HEK293 (cell line): ENCODE measurements around the gene TASP1.

ENCODE experiments used
- CTCF ChIA-PET: fragments of 350-600 bp; formaldehyde crosslinking; extraction: SDS; loops from one replicate; lab custom pipeline; 2021; ENCODE audit warnings: antibody characterized with exemption; lab: Yijun Ruan, JAX
- POLR2A ChIA-PET: fragments of 300-600 bp; formaldehyde crosslinking; extraction: SDS; loops from one replicate; lab custom pipeline; 2020; ENCODE audit warnings: antibody characterized with exemption, inconsistent platforms; lab: Yijun Ruan, JAX
- H3K27ac ChIP-seq: fragments of 200-500 bp; sonication (Bioruptor generic); 2 replicates; pipeline ENCODE4 v1.5.1; 2014; ENCODE audit warnings: low read depth, low read length, control low read depth, inconsistent platforms; ENCODE audit errors: extremely low read depth
- H3K36me3 ChIP-seq, 2 experiments: fragments of 200-500 bp in 1 of 2; sonication (Bioruptor generic) in 1 of 2; 1 replicate in 1 of 2; 2 replicates in 1 of 2; pipeline ENCODE4 v1.5.1; 2014 to 2017; ENCODE audit warnings: inconsistent platforms in 2 of 2, low read length in 2 of 2; ENCODE audit not compliant: control insufficient read depth in 2 of 2, insufficient read depth in 1 of 2
- H3K4me1 ChIP-seq: fragments of 200-500 bp; sonication (Bioruptor generic); 2 replicates; pipeline ENCODE4 v1.5.1; 2014; ENCODE audit warnings: mild to moderate bottlenecking, low read length, inconsistent platforms; ENCODE audit not compliant: control insufficient read depth, insufficient read depth
- H3K4me3 ChIP-seq: 2 replicates; pipeline ENCODE4 v1.5.1; 2011; ENCODE audit warnings: low read depth, mild to moderate bottlenecking, control low read depth, low read length, moderate library complexity
- H3K9me3 ChIP-seq: fragments of 200-500 bp; sonication (Bioruptor generic); 2 replicates; pipeline ENCODE4 v1.5.1; 2014; ENCODE audit warnings: low read depth, low read length, inconsistent platforms; ENCODE audit not compliant: control insufficient read depth, insufficient read depth
- BCL11B ChIP-seq: fragments of 450-650 bp; formaldehyde crosslinking; IDR thresholded peaks from 2 replicates; pipeline ENCODE4 v1.5.1; 2016; ENCODE audit warnings: low read depth, missing biosample characterization, missing genetic modification characterization
- IKZF3 ChIP-seq: fragments of 450-650 bp; IDR thresholded peaks from 2 replicates; pipeline ENCODE4 v1.5.0; 2018; ENCODE audit warnings: missing biosample characterization, mild to moderate bottlenecking, missing genetic modification characterization, moderate library complexity
- KLF10 ChIP-seq: fragments of 450-650 bp; IDR thresholded peaks from 2 replicates; pipeline ENCODE4 v1.5.1; 2018; ENCODE audit warnings: missing biosample characterization, mild to moderate bottlenecking, missing genetic modification characterization
- MZF1 ChIP-seq: fragments of 450-650 bp; formaldehyde crosslinking; IDR thresholded peaks from 2 replicates; pipeline ENCODE4 v1.5.1; 2017; ENCODE audit warnings: missing biosample characterization, missing genetic modification characterization, borderline replicate concordance
- OVOL3 ChIP-seq: fragments of 450-650 bp; formaldehyde crosslinking; IDR thresholded peaks from 2 replicates; pipeline ENCODE4 v1.5.1; 2016; ENCODE audit warnings: missing biosample characterization, missing genetic modification characterization
- ZNF184 ChIP-seq: fragments of 450-650 bp; IDR thresholded peaks from 2 replicates; pipeline ENCODE4 v1.5.1; 2018; ENCODE audit warnings: missing biosample characterization, mild to moderate bottlenecking, missing genetic modification characterization
- ZNF214 ChIP-seq: fragments of 450-650 bp; formaldehyde crosslinking; IDR thresholded peaks from 2 replicates; pipeline ENCODE4 v1.5.1; 2017; ENCODE audit warnings: missing biosample characterization, mild to moderate bottlenecking, missing genetic modification characterization, borderline replicate concordance
- ZNF23 ChIP-seq: fragments of 450-650 bp; formaldehyde crosslinking; IDR thresholded peaks from 2 replicates; pipeline ENCODE4 v1.5.1; 2016; ENCODE audit warnings: missing biosample characterization, missing genetic modification characterization, borderline replicate concordance
- ZNF48 ChIP-seq: fragments of 450-650 bp; formaldehyde crosslinking; IDR thresholded peaks from 2 replicates; pipeline ENCODE4 v1.5.1; 2016; ENCODE audit warnings: missing biosample characterization, missing genetic modification characterization
- ZNF548 ChIP-seq: fragments of 450-650 bp; formaldehyde crosslinking; IDR thresholded peaks from 2 replicates; pipeline ENCODE4 v1.5.1; 2016; ENCODE audit warnings: missing biosample characterization, missing genetic modification characterization
- ZNF776 ChIP-seq: fragments of 450-650 bp; formaldehyde crosslinking; IDR thresholded peaks from 2 replicates; pipeline ENCODE4 v1.5.0; 2017; ENCODE audit warnings: missing biosample characterization, missing genetic modification characterization, borderline replicate concordance
- ZNF777 ChIP-seq: fragments of 450-650 bp; formaldehyde crosslinking; IDR thresholded peaks from 2 replicates; pipeline ENCODE4 v1.5.1; 2017; ENCODE audit warnings: missing biosample characterization, missing genetic modification characterization, borderline replicate concordance
- TF ChIP-seq, protein P1 (sequence below): fragments of 450-650 bp; formaldehyde crosslinking; IDR thresholded peaks from 2 replicates; pipeline ENCODE4 v1.5.1; 2016; ENCODE audit warnings: missing biosample characterization, missing genetic modification characterization, low read depth
- TF ChIP-seq, protein P2 (sequence below): fragments of 450-650 bp; formaldehyde crosslinking; IDR thresholded peaks from 2 replicates; pipeline ENCODE4 v1.5.1; 2016; ENCODE audit warnings: missing biosample characterization, missing genetic modification characterization
- TF ChIP-seq, protein P3 (sequence below): fragments of 450-650 bp; formaldehyde crosslinking; conservative IDR thresholded peaks from 2 replicates; pipeline ENCODE4 v1.5.1; 2016; ENCODE audit warnings: low read depth, missing biosample characterization, missing genetic modification characterization
- TF ChIP-seq, protein P4 (sequence below): fragments of 450-650 bp; formaldehyde crosslinking; IDR thresholded peaks from 2 replicates; pipeline ENCODE4 v1.5.1; 2016; ENCODE audit warnings: missing biosample characterization, missing genetic modification characterization
- TF ChIP-seq, protein P5 (sequence below): fragments of 450-650 bp; formaldehyde crosslinking; IDR thresholded peaks from 2 replicates; pipeline ENCODE4 v1.5.1; 2016; ENCODE audit warnings: missing biosample characterization, missing genetic modification characterization

The TASP1 gene

DNA sequence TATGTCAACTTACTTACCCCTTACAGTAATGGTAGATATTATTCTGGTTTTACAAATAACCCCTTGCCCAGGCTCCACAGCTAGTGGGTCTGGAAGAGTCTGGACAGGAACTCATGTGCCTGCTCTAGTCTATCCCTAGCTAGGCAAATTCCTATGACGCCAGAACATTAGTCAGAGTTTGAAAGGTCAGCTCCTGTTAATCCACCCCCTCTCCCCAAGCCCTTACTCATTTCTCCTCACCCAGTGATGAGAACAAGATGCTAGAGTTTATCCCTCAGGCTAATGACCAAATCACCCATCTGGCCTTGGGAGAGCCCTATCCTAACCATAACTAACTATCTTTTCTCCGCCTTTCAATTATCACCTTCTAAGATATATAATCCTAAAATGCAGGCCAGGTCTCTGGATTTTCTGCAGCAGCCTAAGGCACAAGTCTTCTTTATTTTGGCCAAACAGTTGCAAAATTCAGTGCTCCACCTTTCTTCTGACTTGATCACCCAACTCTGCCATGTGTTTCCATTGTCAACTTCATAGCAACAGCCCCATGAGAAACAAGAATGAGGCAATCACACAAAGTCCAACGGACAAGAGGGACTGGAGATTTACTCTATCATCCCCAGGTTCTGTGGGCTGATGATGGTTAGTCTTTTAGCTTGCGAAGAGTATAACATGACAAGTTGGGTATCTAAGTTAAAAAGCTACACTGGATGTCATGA is 113.3 kb downstream of the TASP1 start (continued):
- TF ChIP-seq, protein P1, sequence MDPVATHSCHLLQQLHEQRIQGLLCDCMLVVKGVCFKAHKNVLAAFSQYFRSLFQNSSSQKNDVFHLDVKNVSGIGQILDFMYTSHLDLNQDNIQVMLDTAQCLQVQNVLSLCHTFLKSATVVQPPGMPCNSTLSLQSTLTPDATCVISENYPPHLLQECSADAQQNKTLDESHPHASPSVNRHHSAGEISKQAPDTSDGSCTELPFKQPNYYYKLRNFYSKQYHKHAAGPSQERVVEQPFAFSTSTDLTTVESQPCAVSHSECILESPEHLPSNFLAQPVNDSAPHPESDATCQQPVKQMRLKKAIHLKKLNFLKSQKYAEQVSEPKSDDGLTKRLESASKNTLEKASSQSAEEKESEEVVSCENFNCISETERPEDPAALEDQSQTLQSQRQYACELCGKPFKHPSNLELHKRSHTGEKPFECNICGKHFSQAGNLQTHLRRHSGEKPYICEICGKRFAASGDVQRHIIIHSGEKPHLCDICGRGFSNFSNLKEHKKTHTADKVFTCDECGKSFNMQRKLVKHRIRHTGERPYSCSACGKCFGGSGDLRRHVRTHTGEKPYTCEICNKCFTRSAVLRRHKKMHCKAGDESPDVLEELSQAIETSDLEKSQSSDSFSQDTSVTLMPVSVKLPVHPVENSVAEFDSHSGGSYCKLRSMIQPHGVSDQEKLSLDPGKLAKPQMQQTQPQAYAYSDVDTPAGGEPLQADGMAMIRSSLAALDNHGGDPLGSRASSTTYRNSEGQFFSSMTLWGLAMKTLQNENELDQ (tag by site-specific recombination): no peak
- TF ChIP-seq ZNF23 (tag by site-specific recombination) (no peak), ZNF214 (tag by site-specific recombination) (no peak), BCL11B (tag by site-specific recombination) (no peak), IKZF3 (no peak)
- TF ChIP-seq, all 188 proteins: peak for 0

DNA sequence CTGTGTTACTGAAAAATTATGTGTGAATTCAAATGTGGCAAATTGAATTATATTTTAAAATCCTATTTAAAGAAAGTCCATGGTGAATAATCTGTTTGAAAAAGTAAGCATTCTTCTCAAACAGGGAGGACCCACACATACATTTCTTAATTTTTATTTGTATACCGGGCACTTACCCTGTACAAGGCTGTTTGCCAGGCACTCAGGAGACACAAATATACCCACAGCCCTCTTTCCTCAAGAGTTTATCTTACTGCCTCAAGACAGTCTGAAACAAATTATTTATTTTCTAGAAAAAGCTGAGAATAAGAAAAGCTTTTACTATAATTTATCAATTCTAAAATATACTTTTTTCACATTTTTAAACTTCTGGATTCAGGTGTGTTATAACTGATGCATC is 114.4 kb downstream of the TASP1 start:
- ChIA-PET CTCF (interaction anchor here (0.6 to 1.0 kb wide), 3 partner anchors 14 to 427 kb away, joined by 3 read pairs; no protein-coding TSS in a partner anchor), POLR2A (no interaction called here)
- peaks cover 0 to 43% of the 10 kb centered on the region in 2 experiments; a peak in 2 of 3 replicates for H3K36me3 ChIP-seq
- no peak for TF ChIP-seq KLF10 (tag by site-specific recombination)
- no peak for TF ChIP-seq ZNF777
- TF ChIP-seq ZNF184: no peak
- no peak for TF ChIP-seq ZNF548 (tag by site-specific recombination)
- TF ChIP-seq, protein P2, sequence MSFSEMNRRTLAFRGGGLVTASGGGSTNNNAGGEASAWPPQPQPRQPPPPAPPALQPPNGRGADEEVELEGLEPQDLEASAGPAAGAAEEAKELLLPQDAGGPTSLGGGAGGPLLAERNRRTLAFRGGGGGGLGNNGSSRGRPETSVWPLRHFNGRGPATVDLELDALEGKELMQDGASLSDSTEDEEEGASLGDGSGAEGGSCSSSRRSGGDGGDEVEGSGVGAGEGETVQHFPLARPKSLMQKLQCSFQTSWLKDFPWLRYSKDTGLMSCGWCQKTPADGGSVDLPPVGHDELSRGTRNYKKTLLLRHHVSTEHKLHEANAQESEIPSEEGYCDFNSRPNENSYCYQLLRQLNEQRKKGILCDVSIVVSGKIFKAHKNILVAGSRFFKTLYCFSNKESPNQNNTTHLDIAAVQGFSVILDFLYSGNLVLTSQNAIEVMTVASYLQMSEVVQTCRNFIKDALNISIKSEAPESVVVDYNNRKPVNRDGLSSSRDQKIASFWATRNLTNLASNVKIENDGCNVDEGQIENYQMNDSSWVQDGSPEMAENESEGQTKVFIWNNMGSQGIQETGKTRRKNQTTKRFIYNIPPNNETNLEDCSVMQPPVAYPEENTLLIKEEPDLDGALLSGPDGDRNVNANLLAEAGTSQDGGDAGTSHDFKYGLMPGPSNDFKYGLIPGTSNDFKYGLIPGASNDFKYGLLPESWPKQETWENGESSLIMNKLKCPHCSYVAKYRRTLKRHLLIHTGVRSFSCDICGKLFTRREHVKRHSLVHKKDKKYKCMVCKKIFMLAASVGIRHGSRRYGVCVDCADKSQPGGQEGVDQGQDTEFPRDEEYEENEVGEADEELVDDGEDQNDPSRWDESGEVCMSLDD (tag by site-specific recombination): no peak
- TF ChIP-seq, protein P3, sequence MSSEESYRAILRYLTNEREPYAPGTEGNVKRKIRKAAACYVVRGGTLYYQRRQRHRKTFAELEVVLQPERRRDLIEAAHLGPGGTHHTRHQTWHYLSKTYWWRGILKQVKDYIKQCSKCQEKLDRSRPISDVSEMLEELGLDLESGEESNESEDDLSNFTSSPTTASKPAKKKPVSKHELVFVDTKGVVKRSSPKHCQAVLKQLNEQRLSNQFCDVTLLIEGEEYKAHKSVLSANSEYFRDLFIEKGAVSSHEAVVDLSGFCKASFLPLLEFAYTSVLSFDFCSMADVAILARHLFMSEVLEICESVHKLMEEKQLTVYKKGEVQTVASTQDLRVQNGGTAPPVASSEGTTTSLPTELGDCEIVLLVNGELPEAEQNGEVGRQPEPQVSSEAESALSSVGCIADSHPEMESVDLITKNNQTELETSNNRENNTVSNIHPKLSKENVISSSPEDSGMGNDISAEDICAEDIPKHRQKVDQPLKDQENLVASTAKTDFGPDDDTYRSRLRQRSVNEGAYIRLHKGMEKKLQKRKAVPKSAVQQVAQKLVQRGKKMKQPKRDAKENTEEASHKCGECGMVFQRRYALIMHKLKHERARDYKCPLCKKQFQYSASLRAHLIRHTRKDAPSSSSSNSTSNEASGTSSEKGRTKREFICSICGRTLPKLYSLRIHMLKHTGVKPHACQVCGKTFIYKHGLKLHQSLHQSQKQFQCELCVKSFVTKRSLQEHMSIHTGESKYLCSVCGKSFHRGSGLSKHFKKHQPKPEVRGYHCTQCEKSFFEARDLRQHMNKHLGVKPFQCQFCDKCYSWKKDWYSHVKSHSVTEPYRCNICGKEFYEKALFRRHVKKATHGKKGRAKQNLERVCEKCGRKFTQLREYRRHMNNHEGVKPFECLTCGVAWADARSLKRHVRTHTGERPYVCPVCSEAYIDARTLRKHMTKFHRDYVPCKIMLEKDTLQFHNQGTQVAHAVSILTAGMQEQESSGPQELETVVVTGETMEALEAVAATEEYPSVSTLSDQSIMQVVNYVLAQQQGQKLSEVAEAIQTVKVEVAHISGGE (tag by site-specific recombination): no peak
- TF ChIP-seq, all 188 proteins: peak for 0
- Histone ChIP-seq H3K4me1 (no peaks in the 10 kb centered on the region), H3K27ac (no peak overlapping the region), H3K9me3 (no peaks in the 10 kb centered on the region), H3K4me3 (no peak overlapping the region)

DNA sequence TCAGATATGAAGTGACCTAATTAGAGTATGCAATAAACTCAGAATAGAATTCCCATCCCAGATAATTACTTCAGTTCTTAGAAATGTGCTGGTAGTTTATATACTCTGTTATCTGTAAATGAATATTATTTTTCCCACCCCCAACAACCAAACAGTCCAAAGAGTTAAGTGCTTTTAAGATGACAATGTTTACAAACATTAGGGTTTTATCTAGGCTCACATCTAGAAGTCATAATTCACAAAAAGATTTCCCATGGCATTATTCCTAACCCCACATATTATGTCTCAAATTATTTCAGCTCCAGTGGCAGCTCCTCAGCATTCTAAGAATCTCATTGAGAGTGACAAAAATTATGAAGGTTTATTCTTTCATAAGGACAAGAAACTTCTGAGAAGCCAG is 120.9 kb downstream of the TASP1 start:
- CTCF ChIA-PET: no interaction called here
- Histone ChIP-seq H3K9me3 (no peaks in the 10 kb centered on the region), H3K36me3 (peaks cover 0 to 8% of the 10 kb centered on the region in 2 experiments; a peak in 1 of 3 replicates), H3K4me3 (no peak overlapping the region), H3K27ac (no peak overlapping the region), H3K4me1 (no peaks in the 10 kb centered on the region)
- POLR2A ChIA-PET: no interaction called here
- TF ChIP-seq ZNF776 (tag by site-specific recombination) (no peak), OVOL3 (no peak), MZF1 (tag by site-specific recombination) (no peak), ZNF48 (no peak)
- TF ChIP-seq, protein P4, sequence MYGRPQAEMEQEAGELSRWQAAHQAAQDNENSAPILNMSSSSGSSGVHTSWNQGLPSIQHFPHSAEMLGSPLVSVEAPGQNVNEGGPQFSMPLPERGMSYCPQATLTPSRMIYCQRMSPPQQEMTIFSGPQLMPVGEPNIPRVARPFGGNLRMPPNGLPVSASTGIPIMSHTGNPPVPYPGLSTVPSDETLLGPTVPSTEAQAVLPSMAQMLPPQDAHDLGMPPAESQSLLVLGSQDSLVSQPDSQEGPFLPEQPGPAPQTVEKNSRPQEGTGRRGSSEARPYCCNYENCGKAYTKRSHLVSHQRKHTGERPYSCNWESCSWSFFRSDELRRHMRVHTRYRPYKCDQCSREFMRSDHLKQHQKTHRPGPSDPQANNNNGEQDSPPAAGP (tag by site-specific recombination): no peak
- TF ChIP-seq, protein P5, sequence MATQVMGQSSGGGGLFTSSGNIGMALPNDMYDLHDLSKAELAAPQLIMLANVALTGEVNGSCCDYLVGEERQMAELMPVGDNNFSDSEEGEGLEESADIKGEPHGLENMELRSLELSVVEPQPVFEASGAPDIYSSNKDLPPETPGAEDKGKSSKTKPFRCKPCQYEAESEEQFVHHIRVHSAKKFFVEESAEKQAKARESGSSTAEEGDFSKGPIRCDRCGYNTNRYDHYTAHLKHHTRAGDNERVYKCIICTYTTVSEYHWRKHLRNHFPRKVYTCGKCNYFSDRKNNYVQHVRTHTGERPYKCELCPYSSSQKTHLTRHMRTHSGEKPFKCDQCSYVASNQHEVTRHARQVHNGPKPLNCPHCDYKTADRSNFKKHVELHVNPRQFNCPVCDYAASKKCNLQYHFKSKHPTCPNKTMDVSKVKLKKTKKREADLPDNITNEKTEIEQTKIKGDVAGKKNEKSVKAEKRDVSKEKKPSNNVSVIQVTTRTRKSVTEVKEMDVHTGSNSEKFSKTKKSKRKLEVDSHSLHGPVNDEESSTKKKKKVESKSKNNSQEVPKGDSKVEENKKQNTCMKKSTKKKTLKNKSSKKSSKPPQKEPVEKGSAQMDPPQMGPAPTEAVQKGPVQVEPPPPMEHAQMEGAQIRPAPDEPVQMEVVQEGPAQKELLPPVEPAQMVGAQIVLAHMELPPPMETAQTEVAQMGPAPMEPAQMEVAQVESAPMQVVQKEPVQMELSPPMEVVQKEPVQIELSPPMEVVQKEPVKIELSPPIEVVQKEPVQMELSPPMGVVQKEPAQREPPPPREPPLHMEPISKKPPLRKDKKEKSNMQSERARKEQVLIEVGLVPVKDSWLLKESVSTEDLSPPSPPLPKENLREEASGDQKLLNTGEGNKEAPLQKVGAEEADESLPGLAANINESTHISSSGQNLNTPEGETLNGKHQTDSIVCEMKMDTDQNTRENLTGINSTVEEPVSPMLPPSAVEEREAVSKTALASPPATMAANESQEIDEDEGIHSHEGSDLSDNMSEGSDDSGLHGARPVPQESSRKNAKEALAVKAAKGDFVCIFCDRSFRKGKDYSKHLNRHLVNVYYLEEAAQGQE (tag by site-specific recombination): no peak
